NCI-H2107 (cell line): ENCODE data around the gene CD22.

Source experiments
- DNase-seq: peaks from one replicate; lab custom pipeline; 2025; lab: John Stamatoyannopoulos, UW

CD22 gene

GRCh38 chr19:35295792-35296462 lies 33.1 kb upstream of the CD22 start:
- DNase-seq = no peak

- DNase-seq = no peak
Observed at GRCh38 chr19:35296644-35297514, 32.1 kb upstream of the CD22 start.

- no peak for DNase-seq
Observed at GRCh38 chr19:35297515-35297848, 31.5 kb upstream of the CD22 start.

- DNase-seq = no peak
Observed at GRCh38 chr19:35297922-35298321, 31.1 kb upstream of the CD22 start.

- DNase-seq = no peak
Observed at GRCh38 chr19:35298561-35298972, 30.4 kb upstream of the CD22 start.

- DNase-seq = no peak
Observed at GRCh38 chr19:35299523-35300338, 29.3 kb upstream of the CD22 start.

GRCh38 chr19:35300339-35300649 lies 28.7 kb upstream of the CD22 start:
- no peak for DNase-seq

GRCh38 chr19:35301961-35302360 lies 27.0 kb upstream of the CD22 start:
- no peak for DNase-seq

GRCh38 chr19:35302446-35302845 lies 26.5 kb upstream of the CD22 start:
- DNase-seq = no peak

- no peak for DNase-seq
Observed at GRCh38 chr19:35303357-35303915, 25.6 kb upstream of the CD22 start.

- DNase-seq = no peak
Observed at GRCh38 chr19:35304036-35304435, 25.0 kb upstream of the CD22 start.

GRCh38 chr19:35305181-35305580 lies 23.8 kb upstream of the CD22 start:
- no peak for DNase-seq

GRCh38 chr19:35306473-35307246 lies 22.3 kb upstream of the CD22 start:
- DNase-seq = no peak

- no peak for DNase-seq
Observed at GRCh38 chr19:35307931-35308330, 21.1 kb upstream of the CD22 start.

GRCh38 chr19:35308910-35309309 lies 20.1 kb upstream of the CD22 start:
- no peak for DNase-seq

- no peak for DNase-seq
Observed at GRCh38 chr19:35309481-35310279, 19.3 kb upstream of the CD22 start.

GRCh38 chr19:35310331-35310730 lies 18.7 kb upstream of the CD22 start:
- DNase-seq = no peak

GRCh38 chr19:35310811-35311465 lies 18.0 kb upstream of the CD22 start:
- DNase-seq = no peak

- no peak for DNase-seq
Observed at GRCh38 chr19:35311901-35312665, 16.9 kb upstream of the CD22 start.

- no peak for DNase-seq
Observed at GRCh38 chr19:35313587-35313986, 15.4 kb upstream of the CD22 start.
